HepG2 (cell line): ENCODE data around the gene TH. TPM values are rescaled to one million over a fixed set of nuclear protein-coding genes. Genes with fewer than 3 reads are reported as not detected.

Experiments
- ASH2L ChIP-seq: fragments of 300-600, 200-600 bp; sonication (generic); IDR thresholded peaks from 2 replicates; pipeline ENCODE4 v1.7.0; 2017; ENCODE audit warnings: low read depth, mild to moderate bottlenecking, moderate library complexity, mixed read lengths, low read length; ENCODE audit not compliant: insufficient read length
- CBX1 ChIP-seq: IDR thresholded peaks from one replicate; pipeline ENCODE4 v1.6.1; 2016; ENCODE audit warnings: antibody characterized with exemption, low read depth
- ETV5 ChIP-seq: IDR thresholded peaks from 2 replicates; pipeline ENCODE4 v1.6.1; 2018; ENCODE audit warnings: missing biosample characterization, missing genetic modification reagents, inconsistent platforms, borderline replicate concordance
- FOXA1 ChIP-seq, 2 experiments: fragments of 450-650 bp in 1 of 2; sonication (generic) in 1 of 2; formaldehyde crosslinking in 1 of 2; IDR thresholded peaks; 2 replicates each; pipeline versions ENCODE4 v1.4.0 to v1.6.1; 2016 to 2020; ENCODE audit warnings: missing genetic modification reagents in 1 of 2
- GATAD2A ChIP-seq: IDR thresholded peaks from 2 replicates; pipeline ENCODE4 v1.6.1; 2016
- HDAC2 ChIP-seq: sonication (generic); formaldehyde crosslinking; IDR thresholded peaks from 2 replicates; pipeline ENCODE4 v1.4.0; 2020; ENCODE audit warnings: missing genetic modification reagents
- IRF2 ChIP-seq: IDR thresholded peaks from 2 replicates; pipeline ENCODE4 v1.6.1; 2018; ENCODE audit warnings: missing genetic modification reagents, missing compliant biosample characterization
- KDM1A ChIP-seq: IDR thresholded peaks from 2 replicates; pipeline ENCODE4 v1.6.1; 2016; ENCODE audit warnings: missing compliant biosample characterization
- NFIB ChIP-seq: sonication (generic); formaldehyde crosslinking; IDR thresholded peaks from 2 replicates; pipeline ENCODE4 v1.9.0; 2021; ENCODE audit warnings: missing genetic modification reagents, mild to moderate bottlenecking, borderline replicate concordance
- NFYC ChIP-seq: IDR thresholded peaks from 2 replicates; pipeline ENCODE4 v1.6.1; 2016; ENCODE audit warnings: missing genetic modification reagents, missing compliant biosample characterization
- NRL ChIP-seq: sonication (generic); formaldehyde crosslinking; IDR thresholded peaks from 2 replicates; pipeline ENCODE4 v1.5.0; 2020; ENCODE audit warnings: missing genetic modification reagents, mild to moderate bottlenecking, moderate library complexity, borderline replicate concordance
- SOX5 ChIP-seq: IDR thresholded peaks from 2 replicates; pipeline ENCODE4 v1.6.1; 2016; ENCODE audit warnings: borderline replicate concordance
- SPEN ChIP-seq: sonication (generic); formaldehyde crosslinking; IDR thresholded peaks from 2 replicates; pipeline ENCODE4 v1.5.1; 2020; ENCODE audit warnings: low read depth, mild to moderate bottlenecking, missing genetic modification reagents
- TCF7 ChIP-seq: sonication (generic); IDR thresholded peaks from 2 replicates; pipeline ENCODE4 v1.6.1; 2016; ENCODE audit warnings: antibody characterized with exemption, low read depth
- ZNF607 ChIP-seq: sonication (generic); formaldehyde crosslinking; IDR thresholded peaks from 2 replicates; pipeline ENCODE4 v1.5.1; 2020; ENCODE audit warnings: missing genetic modification reagents, mild to moderate bottlenecking, borderline replicate concordance
- ZNF790 ChIP-seq: sonication (generic); formaldehyde crosslinking; IDR thresholded peaks from 2 replicates; pipeline ENCODE4 v1.8.0; 2022; ENCODE audit warnings: missing genetic modification reagents, mild to moderate bottlenecking, borderline replicate concordance
- polyA plus RNA-seq, 8 experiments: library from polyadenylated mRNA; depleted of rRNA in 3 of 8; stranded (reverse) in 7 of 8; unstranded in 1 of 8; fragments of >200 nt; fragmentation: Illumina TruSeq in 4 of 8; extraction: Trizol in 4 of 8; gene quantifications; 2 replicates each; pipeline versions ENCODE4 v1.2.1 to v1.2.3, GENCODE V29; 2011 to 2016; ENCODE audit warnings: low read depth in 4 of 8, missing spikeins in 1 of 8, mixed read lengths in 1 of 8; ENCODE audit not compliant: insufficient read depth in 1 of 8
- total RNA-seq, 5 experiments: library from RNA; depleted of rRNA; stranded (reverse); fragments of >200 nt; fragmentation: Illumina TruSeq; extraction: Trizol; gene quantifications; 2 replicates each; pipeline ENCODE4 v1.2.3, GENCODE V29; 2016; ENCODE audit warnings: low read depth in 1 of 5
- TF ChIP-seq, protein P1 (sequence below): IDR thresholded peaks from 2 replicates; pipeline ENCODE4 v1.6.1; 2016
- TF ChIP-seq, protein P2 (sequence below): sonication (generic); formaldehyde crosslinking; conservative IDR thresholded peaks from 2 replicates; pipeline ENCODE4 v1.8.0; 2022; ENCODE audit warnings: mild to moderate bottlenecking, moderate library complexity, missing genetic modification reagents
- TF ChIP-seq, protein P3 (sequence below): sonication (generic); formaldehyde crosslinking; IDR thresholded peaks from 2 replicates; pipeline ENCODE4 v1.4.0; 2020; ENCODE audit warnings: low read depth, missing genetic modification reagents
- TF ChIP-seq, protein P4 (sequence below): sonication (generic); formaldehyde crosslinking; conservative IDR thresholded peaks from 2 replicates; pipeline ENCODE4 v1.5.0; 2020; ENCODE audit warnings: missing genetic modification reagents
- TF ChIP-seq, protein P5 (sequence below): IDR thresholded peaks from 2 replicates; pipeline ENCODE4 v1.6.1; 2012; ENCODE audit warnings: low read depth, low read length, improper control_type of control experiment

TH gene
- total and polyA plus RNA-seq, 2 of the 13 experiments (the other 11 are each of a cell fraction or from before 2014, with no cell fraction given) = 0.36 TPM; not detected in 1

DNA sequence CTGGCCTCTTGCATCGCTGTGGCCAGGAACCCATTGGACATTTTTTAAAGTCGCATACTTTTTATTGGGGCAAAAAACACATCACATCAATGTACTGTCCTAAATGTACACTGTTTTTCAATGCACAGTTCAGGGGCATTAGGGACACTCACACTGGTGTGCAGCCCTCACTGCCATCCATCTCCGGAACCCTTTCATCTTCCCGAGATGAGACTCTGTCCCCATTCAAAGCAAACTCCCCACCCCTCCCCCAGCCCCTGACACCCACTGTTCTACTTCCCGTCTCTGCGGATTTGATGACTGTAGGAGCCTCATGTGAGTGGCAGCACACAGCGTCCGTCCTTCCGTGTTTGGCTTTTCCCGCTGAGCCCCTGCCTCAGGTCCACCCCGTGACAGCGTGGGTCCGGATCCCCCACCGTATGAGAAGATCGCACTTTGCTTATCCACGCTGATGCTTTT is 41.8 kb upstream of the TH start (continued):
- TF ChIP-seq, protein P1, sequence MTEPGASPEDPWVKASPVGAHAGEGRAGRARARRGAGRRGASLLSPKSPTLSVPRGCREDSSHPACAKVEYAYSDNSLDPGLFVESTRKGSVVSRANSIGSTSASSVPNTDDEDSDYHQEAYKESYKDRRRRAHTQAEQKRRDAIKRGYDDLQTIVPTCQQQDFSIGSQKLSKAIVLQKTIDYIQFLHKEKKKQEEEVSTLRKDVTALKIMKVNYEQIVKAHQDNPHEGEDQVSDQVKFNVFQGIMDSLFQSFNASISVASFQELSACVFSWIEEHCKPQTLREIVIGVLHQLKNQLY (CRISPR knock-in tag) = peak; percentile 56; the same call in 1 of the 2 replicates
- TF ChIP-seq KDM1A = peak; percentile 29; the same call in 1 of the 2 replicates
- no peak for TF ChIP-seq FOXA1 (IDR thresholded peaks at IDR 0.05)
- peak; percentile 27; the same call in 1 of the 2 replicates for TF ChIP-seq FOXA1 (CRISPR knock-in tag; IDR thresholded peaks at IDR 0.05)
- TF ChIP-seq, protein P2, sequence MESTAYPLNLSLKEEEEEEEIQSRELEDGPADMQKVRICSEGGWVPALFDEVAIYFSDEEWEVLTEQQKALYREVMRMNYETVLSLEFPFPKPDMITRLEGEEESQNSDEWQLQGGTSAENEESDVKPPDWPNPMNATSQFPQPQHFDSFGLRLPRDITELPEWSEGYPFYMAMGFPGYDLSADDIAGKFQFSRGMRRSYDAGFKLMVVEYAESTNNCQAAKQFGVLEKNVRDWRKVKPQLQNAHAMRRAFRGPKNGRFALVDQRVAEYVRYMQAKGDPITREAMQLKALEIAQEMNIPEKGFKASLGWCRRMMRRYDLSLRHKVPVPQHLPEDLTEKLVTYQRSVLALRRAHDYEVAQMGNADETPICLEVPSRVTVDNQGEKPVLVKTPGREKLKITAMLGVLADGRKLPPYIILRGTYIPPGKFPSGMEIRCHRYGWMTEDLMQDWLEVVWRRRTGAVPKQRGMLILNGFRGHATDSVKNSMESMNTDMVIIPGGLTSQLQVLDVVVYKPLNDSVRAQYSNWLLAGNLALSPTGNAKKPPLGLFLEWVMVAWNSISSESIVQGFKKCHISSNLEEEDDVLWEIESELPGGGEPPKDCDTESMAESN (CRISPR knock-in tag) = 0 out of 2 replicates have a peak, but pooled peaks have one; percentile 7
- TF ChIP-seq GATAD2A = peak; percentile 81
- TF ChIP-seq ASH2L = peak; percentile 68
- TF ChIP-seq, protein P3, sequence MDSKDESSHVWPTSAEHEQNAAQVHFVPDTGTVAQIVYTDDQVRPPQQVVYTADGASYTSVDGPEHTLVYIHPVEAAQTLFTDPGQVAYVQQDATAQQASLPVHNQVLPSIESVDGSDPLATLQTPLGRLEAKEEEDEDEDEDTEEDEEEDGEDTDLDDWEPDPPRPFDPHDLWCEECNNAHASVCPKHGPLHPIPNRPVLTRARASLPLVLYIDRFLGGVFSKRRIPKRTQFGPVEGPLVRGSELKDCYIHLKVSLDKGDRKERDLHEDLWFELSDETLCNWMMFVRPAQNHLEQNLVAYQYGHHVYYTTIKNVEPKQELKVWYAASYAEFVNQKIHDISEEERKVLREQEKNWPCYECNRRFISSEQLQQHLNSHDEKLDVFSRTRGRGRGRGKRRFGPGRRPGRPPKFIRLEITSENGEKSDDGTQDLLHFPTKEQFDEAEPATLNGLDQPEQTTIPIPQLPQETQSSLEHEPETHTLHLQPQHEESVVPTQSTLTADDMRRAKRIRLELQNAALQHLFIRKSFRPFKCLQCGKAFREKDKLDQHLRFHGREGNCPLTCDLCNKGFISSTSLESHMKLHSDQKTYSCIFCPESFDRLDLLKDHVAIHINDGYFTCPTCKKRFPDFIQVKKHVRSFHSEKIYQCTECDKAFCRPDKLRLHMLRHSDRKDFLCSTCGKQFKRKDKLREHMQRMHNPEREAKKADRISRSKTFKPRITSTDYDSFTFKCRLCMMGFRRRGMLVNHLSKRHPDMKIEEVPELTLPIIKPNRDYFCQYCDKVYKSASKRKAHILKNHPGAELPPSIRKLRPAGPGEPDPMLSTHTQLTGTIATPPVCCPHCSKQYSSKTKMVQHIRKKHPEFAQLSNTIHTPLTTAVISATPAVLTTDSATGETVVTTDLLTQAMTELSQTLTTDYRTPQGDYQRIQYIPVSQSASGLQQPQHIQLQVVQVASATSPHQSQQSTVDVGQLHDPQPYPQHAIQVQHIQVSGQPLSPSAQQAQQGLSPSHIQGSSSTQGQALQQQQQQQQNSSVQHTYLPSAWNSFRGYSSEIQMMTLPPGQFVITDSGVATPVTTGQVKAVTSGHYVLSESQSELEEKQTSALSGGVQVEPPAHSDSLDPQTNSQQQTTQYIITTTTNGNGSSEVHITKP (CRISPR knock-in tag) = 0 out of 2 replicates have a peak, but pooled peaks have one; percentile 35
- TF ChIP-seq ZNF607 = 0 out of 2 replicates have a peak, but pooled peaks have one; percentile 2
- no peak for TF ChIP-seq NFYC (CRISPR knock-in tag)
- no peak for TF ChIP-seq NFIB (CRISPR knock-in tag)
- peak; percentile 96 for TF ChIP-seq TCF7
- TF ChIP-seq SPEN (CRISPR knock-in tag) = 0 out of 2 replicates have a peak, but pooled peaks have one; percentile 29
- peak; percentile 32 for TF ChIP-seq CBX1
- TF ChIP-seq HDAC2 = peak; percentile 87
- TF ChIP-seq ZNF790 (CRISPR knock-in tag) = no peak
- TF ChIP-seq SOX5 = peak; percentile 84
- TF ChIP-seq, protein P4, sequence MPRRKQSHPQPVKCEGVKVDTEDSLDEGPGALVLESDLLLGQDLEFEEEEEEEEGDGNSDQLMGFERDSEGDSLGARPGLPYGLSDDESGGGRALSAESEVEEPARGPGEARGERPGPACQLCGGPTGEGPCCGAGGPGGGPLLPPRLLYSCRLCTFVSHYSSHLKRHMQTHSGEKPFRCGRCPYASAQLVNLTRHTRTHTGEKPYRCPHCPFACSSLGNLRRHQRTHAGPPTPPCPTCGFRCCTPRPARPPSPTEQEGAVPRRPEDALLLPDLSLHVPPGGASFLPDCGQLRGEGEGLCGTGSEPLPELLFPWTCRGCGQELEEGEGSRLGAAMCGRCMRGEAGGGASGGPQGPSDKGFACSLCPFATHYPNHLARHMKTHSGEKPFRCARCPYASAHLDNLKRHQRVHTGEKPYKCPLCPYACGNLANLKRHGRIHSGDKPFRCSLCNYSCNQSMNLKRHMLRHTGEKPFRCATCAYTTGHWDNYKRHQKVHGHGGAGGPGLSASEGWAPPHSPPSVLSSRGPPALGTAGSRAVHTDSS (CRISPR knock-in tag) = no peak
- peak; percentile 53; the same call in 1 of the 2 replicates for TF ChIP-seq IRF2 (CRISPR knock-in tag)
- peak; percentile 92 for TF ChIP-seq ETV5 (CRISPR knock-in tag)
- no peak for TF ChIP-seq NRL
- TF ChIP-seq, protein P5, sequence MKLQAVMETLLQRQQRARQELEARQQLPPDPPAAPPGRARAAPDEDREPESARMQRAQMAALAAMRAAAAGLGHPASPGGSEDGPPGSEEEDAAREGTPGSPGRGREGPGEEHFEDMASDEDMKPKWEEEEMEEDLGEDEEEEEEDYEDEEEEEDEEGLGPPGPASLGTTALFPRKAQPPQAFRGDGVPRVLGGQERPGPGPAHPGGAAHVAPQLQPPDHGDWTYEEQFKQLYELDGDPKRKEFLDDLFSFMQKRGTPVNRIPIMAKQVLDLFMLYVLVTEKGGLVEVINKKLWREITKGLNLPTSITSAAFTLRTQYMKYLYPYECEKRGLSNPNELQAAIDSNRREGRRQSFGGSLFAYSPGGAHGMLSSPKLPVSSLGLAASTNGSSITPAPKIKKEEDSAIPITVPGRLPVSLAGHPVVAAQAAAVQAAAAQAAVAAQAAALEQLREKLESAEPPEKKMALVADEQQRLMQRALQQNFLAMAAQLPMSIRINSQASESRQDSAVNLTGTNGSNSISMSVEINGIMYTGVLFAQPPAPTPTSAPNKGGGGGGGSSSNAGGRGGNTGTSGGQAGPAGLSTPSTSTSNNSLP = peak; percentile 69; the same call in 1 of the 2 replicates
